NB4 (cell line): ENCODE measurements around the gene MMP21.

Experiments
- DNase-seq: peaks from one replicate; pipeline ENCODE4 v3.0.0; 2010; ENCODE audit warnings: low read depth
- H3K4me3 ChIP-seq: one replicate; pipeline ENCODE4 v1.5.1; 2011; ENCODE audit warnings: mild to moderate bottlenecking, low read depth, low read length, moderate library complexity
- CTCF ChIP-seq: IDR thresholded peaks from one replicate; pipeline ENCODE4 v1.5.1; 2012; ENCODE audit warnings: low read depth, low read length
- MAX ChIP-seq: IDR thresholded peaks from 2 replicates; pipeline ENCODE4 v1.6.1; 2011; ENCODE audit warnings: low read depth, low read length
- MYC ChIP-seq: IDR thresholded peaks from 2 replicates; pipeline ENCODE4 v1.6.1; 2011; ENCODE audit warnings: low read depth, low read length
- POLR2A ChIP-seq: IDR thresholded peaks from 2 replicates; pipeline ENCODE4 v1.6.1; 2011; ENCODE audit warnings: mild to moderate bottlenecking; ENCODE audit not compliant: insufficient read length; ENCODE audit errors: extremely low read depth

The MMP21 gene

GRCh38 chr10:125739994-125740679, 35.5 kb downstream of the MMP21 start:
- no peak overlapping the region for H3K4me3 ChIP-seq
- DNase-seq: no peak
- no peak for TF ChIP-seq MYC
- no peak for TF ChIP-seq POLR2A
- TF ChIP-seq MAX: no peak
- no peak for TF ChIP-seq CTCF

GRCh38 chr10:125738206-125738605, 37.4 kb downstream of the MMP21 start:
- TF ChIP-seq MAX (no peak), MYC (no peak), CTCF (no peak), POLR2A (no peak)
- DNase-seq: no peak
- H3K4me3 ChIP-seq: no peak overlapping the region

GRCh38 chr10:125734823-125735222, 40.8 kb downstream of the MMP21 start:
- no peak for DNase-seq
- no peak overlapping the region for H3K4me3 ChIP-seq
- TF ChIP-seq MYC: no peak
- TF ChIP-seq CTCF: no peak
- no peak for TF ChIP-seq MAX

- TF ChIP-seq POLR2A (no peak), MYC (no peak), MAX (no peak), CTCF (no peak)
- H3K4me3 ChIP-seq: no peak overlapping the region
Observed at GRCh38 chr10:125734148-125734547, 41.5 kb downstream of the MMP21 start.

GRCh38 chr10:125727436-125727835, 48.2 kb downstream of the MMP21 start:
- H3K4me3 ChIP-seq: no peak overlapping the region
- DNase-seq: no peak
- TF ChIP-seq POLR2A: no peak

More at GRCh38 chr10:125734148-125734547, 41.5 kb downstream of the MMP21 start:
- no peak for DNase-seq

- H3K4me3 ChIP-seq: no peak overlapping the region
- DNase-seq: no peak
- TF ChIP-seq CTCF: no peak
- TF ChIP-seq POLR2A: no peak
- no peak for TF ChIP-seq MYC
- TF ChIP-seq MAX: no peak
Observed at GRCh38 chr10:125726914-125727313, 48.7 kb downstream of the MMP21 start.
